GM12864 (cell line): ENCODE data around the gene INPP5E.

ENCODE experiments used
- DNase-seq: peaks from one replicate; pipeline ENCODE4 v3.0.0-alpha.2; 2011; ENCODE audit warnings: low read depth
- H3K4me3 ChIP-seq: 2 replicates; pipeline ENCODE4 v1.5.1; 2011; ENCODE audit warnings: mild to moderate bottlenecking, low read depth, low read length, control low read depth
- TF ChIP-seq, protein P1 (sequence below): IDR thresholded peaks from 2 replicates; pipeline ENCODE4 v1.5.1; 2011; ENCODE audit warnings: low read depth, mild to moderate bottlenecking, moderate library complexity, low read length, control low read depth, inconsistent platforms; ENCODE audit errors: missing control alignments

The INPP5E gene

DNA sequence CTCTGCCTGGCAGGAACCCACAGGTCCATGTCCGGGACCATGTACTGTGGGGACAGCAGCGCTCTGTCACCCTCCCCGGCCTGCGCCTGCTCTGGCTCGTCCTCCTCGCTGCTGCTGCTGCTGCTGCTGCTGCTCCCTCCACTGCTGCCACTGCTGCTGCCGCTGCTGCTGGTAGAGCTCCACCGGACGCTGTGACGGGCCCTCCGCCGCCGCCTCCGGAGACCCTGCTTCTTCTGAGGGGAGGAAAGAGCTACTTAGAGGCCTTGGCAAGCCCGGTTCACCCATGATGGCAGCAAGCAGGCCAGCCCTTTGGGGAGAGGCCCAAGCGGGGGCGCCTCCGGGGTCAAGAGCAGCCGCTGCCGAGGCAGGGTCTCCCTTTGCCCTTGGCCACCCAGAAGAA lies 56.2 kb downstream of the INPP5E start:
- no peak for DNase-seq
- TF ChIP-seq, protein P1, sequence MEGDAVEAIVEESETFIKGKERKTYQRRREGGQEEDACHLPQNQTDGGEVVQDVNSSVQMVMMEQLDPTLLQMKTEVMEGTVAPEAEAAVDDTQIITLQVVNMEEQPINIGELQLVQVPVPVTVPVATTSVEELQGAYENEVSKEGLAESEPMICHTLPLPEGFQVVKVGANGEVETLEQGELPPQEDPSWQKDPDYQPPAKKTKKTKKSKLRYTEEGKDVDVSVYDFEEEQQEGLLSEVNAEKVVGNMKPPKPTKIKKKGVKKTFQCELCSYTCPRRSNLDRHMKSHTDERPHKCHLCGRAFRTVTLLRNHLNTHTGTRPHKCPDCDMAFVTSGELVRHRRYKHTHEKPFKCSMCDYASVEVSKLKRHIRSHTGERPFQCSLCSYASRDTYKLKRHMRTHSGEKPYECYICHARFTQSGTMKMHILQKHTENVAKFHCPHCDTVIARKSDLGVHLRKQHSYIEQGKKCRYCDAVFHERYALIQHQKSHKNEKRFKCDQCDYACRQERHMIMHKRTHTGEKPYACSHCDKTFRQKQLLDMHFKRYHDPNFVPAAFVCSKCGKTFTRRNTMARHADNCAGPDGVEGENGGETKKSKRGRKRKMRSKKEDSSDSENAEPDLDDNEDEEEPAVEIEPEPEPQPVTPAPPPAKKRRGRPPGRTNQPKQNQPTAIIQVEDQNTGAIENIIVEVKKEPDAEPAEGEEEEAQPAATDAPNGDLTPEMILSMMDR, result no peak
- H3K4me3 ChIP-seq, result no peak overlapping the region

DNA sequence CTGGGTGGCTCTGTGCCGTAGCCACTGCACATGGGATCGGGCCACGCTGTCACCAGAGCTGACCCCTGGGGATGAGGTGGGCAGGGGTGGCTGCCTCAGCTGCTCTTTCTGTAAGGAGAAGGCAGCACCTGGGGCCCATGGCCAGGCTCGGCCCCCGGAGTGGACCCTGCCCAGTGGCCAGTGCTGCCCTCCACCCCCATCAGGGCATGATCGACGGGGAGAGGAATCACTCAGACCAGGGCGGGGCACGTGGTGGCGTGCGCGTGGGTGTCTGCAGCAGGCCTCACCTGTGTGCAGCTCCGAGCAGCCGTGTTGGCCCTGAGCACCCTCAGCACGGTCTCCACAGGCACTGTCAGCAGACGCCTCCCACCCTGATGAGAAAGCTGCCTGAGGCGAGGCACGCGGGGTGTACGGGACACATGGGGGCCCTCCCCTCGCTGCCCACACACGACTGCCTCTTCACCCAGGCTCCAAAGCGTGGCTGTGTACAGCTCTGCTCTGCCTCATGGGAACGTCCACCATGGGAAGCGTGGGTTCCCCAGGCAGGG lies 57.6 kb downstream of the INPP5E start:
- DNase-seq, result no peak
- TF ChIP-seq, protein P1, result no peak
- H3K4me3 ChIP-seq, result no peak overlapping the region

GRCh38 chr9:136381311-136381710 lies 58.3 kb downstream of the INPP5E start:
- TF ChIP-seq, protein P1, result no peak

DNA sequence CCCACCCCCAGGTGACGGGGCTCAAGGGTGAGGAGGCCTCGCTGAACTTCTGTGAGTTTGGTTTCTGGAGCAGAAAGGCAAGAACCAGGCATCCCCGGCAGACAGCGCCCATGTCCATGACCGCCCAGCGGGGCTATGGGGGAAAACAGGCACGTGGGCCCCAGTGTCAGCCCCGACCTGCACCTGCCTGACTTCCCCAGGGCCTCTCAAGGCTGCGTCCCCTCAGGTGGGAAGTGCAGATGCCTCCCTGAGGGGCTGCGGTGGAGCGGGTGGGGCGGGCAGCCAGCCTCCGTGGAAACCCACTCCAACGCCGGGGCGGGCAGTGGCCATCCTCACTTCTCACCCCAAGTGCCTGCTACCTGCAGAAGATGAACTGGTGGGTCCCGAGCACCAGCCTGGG lies 59.3 kb downstream of the INPP5E start:
- no peak for DNase-seq
- no peak overlapping the region for H3K4me3 ChIP-seq
- TF ChIP-seq, protein P1, result no peak

More at GRCh38 chr9:136381311-136381710, 58.3 kb downstream of the INPP5E start:
- no peak overlapping the region for H3K4me3 ChIP-seq
- DNase-seq, result no peak

DNA sequence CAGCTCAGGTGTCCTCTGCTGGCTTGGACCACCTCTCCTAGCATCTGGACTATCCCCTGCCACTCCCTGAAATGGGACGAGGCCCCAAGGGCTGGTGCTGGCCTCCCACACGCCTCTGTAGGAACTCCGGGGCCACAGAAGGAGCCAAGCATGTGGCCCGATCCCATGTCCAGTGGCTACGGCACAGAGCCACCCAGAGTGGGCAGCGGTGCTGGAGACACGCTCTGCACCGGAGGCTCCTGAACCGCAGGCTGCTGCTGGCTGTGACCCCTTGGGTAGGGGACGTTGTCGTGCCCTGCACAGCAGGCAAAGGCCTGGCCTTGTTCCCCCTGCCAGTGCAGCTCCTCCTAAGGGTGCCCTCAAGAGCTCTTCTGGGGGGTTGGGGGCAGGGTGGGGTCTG lies 59.8 kb downstream of the INPP5E start:
- TF ChIP-seq, protein P1, result no peak
- no peak overlapping the region for H3K4me3 ChIP-seq
- no peak for DNase-seq

- no peak overlapping the region for H3K4me3 ChIP-seq
- TF ChIP-seq, protein P1, result no peak
- no peak for DNase-seq
Observed at GRCh38 chr9:136379401-136379800, 60.2 kb downstream of the INPP5E start.

DNA sequence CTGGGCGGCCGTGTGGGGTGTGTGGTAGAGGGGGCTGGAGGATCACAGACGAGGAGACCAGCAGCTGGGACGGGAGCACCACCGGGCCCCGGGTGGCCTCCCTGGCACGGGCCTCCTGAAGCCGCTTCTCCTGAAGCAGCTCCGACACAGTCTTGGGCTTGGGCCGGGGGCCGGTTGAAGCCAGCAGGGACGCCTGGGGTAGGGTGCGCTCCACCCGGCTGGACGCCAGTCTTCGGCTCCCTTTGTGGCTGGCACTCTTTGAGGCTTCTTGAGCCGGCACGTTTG lies 60.7 kb downstream of the INPP5E start:
- DNase-seq, result no peak
- TF ChIP-seq, protein P1, result no peak
- no peak overlapping the region for H3K4me3 ChIP-seq
